ENCODE data around the gene LYSET. TPM values are rescaled to one million over a fixed set of nuclear protein-coding genes. Genes with fewer than 3 reads are reported as not detected.
A peak's percentile ranks its signal among the peaks of the same experiment; 100 is the strongest.
"Not testable (repeated sequence)": the region's sequence is repeated elsewhere in the genome, so short reads cannot be mapped to it uniquely, and the experiment has no call there.

The LYSET gene
- total and polyA plus RNA-seq, 2 donors from 2014 or later, result 25.6 to 34.9 TPM

DNA sequence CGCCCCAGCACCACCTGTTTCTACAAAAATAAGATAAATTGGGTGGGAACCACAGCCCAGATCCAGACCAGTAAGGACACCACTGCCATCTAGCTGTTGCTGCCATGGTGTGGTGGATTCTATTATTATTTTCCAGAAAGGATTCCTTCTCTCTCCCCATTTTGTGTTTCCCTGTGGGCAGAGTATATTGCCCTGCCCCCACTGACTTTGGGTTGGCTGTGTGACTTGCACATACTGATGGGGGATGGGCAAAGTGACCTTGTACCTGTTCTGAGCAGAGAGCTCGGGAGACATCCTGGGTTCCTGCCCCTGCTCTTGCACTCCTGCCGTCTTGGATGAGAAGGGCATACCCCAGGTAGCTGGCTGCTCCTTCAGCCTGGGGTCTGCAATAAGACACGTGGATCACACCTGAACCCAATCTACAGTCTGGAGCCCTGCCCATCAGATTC is 24.7 kb upstream of the LYSET start:
- Histone ChIP-seq H3K27ac (ENCODE audit: low read depth in 2 of 2, low read length in 2 of 2) (no peak overlapping the region), H3K4me3 (ENCODE audit: low read length in 3 of 3) (no peak overlapping the region), H3K36me3 (ENCODE audit: control insufficient read depth in 2 of 3, insufficient read depth in 3 of 3, low read length in 3 of 3) (no peaks in the 10 kb centered on the region), H3K9ac (ENCODE audit: low read length in 3 of 3) (no peak overlapping the region), H3K9me3 (ENCODE audit: control insufficient read depth in 2 of 3, insufficient read depth in 1 of 3, low read length in 3 of 3) (no peaks in the 10 kb centered on the region), H3K27me3 (ENCODE audit: control insufficient read depth, insufficient read depth, low read length) (no peaks in the 10 kb centered on the region), H3K4me1 (ENCODE audit: control insufficient read depth in 2 of 3, insufficient read depth in 2 of 3, low read depth in 1 of 3, low read length in 3 of 3) (no peaks in the 10 kb centered on the region)
- peak in 3 of 5 donors; percentile 22 to 29 (median 29) for DNase-seq
- intact Hi-C loops (cut with DNase I), result no loop called here
- no peak for FAIRE-seq
- TF ChIP-seq, protein P1, sequence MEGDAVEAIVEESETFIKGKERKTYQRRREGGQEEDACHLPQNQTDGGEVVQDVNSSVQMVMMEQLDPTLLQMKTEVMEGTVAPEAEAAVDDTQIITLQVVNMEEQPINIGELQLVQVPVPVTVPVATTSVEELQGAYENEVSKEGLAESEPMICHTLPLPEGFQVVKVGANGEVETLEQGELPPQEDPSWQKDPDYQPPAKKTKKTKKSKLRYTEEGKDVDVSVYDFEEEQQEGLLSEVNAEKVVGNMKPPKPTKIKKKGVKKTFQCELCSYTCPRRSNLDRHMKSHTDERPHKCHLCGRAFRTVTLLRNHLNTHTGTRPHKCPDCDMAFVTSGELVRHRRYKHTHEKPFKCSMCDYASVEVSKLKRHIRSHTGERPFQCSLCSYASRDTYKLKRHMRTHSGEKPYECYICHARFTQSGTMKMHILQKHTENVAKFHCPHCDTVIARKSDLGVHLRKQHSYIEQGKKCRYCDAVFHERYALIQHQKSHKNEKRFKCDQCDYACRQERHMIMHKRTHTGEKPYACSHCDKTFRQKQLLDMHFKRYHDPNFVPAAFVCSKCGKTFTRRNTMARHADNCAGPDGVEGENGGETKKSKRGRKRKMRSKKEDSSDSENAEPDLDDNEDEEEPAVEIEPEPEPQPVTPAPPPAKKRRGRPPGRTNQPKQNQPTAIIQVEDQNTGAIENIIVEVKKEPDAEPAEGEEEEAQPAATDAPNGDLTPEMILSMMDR (IDR thresholded peaks at IDR 0.05; ENCODE audit: borderline replicate concordance, extremely low read depth, insufficient read depth), result peak; percentile 18

GRCh38 chr14:93161411-93161940 is 23.6 kb upstream of the LYSET start:
- Histone ChIP-seq H3K36me3 (ENCODE audit: control insufficient read depth in 2 of 3, insufficient read depth in 3 of 3, low read length in 3 of 3) (no peaks in the 10 kb centered on the region), H3K4me3 (ENCODE audit: low read length in 3 of 3) (no peak overlapping the region), H3K9me3 (ENCODE audit: control insufficient read depth in 2 of 3, insufficient read depth in 1 of 3, low read length in 3 of 3) (no peaks in the 10 kb centered on the region), H3K4me1 (ENCODE audit: control insufficient read depth in 2 of 3, insufficient read depth in 2 of 3, low read depth in 1 of 3, low read length in 3 of 3) (peaks cover 0 to 5% (median 0%) of the 10 kb centered on the region in 3 donors), H3K9ac (ENCODE audit: low read length in 3 of 3) (no peak overlapping the region), H3K27ac (ENCODE audit: low read depth in 2 of 2, low read length in 2 of 2) (no peak overlapping the region), H3K27me3 (ENCODE audit: control insufficient read depth, insufficient read depth, low read length) (no peaks in the 10 kb centered on the region)
- FAIRE-seq (no peak), DNase-seq (no peak)
- intact Hi-C loops (cut with DNase I), result no loop called here
- TF ChIP-seq, protein P1 (IDR thresholded peaks at IDR 0.05; ENCODE audit: borderline replicate concordance, extremely low read depth, insufficient read depth), result no peak

DNA sequence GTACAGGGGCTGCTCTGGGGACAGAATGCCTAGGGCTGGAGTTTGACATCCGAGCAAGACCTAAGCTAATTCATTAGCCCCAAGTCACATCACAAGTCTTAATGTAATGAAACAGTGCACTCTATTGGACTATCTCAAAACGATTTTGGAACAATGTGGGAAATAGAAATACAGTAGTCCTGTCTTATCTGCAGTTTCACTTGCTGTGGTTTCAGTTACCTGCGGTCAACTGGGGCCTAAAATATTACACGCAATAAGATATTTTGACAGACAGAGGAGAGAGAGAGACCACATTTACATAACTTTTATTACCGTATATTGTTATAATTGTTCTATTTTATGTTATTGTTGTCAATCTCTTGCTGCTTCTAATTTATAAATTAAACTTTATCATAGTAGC is 21.6 kb upstream of the LYSET start:
- DNase-seq (no peak), FAIRE-seq (no peak)
- intact Hi-C loops (cut with DNase I), result no loop called here
- Histone ChIP-seq H3K27me3 (ENCODE audit: control insufficient read depth, insufficient read depth, low read length) (no peaks in the 10 kb centered on the region), H3K4me3 (ENCODE audit: low read length in 3 of 3) (no peak overlapping the region), H3K27ac (ENCODE audit: low read depth in 2 of 2, low read length in 2 of 2) (no peak overlapping the region), H3K9ac (ENCODE audit: low read length in 3 of 3) (no peak overlapping the region), H3K9me3 (ENCODE audit: control insufficient read depth in 2 of 3, insufficient read depth in 1 of 3, low read length in 3 of 3) (no peaks in the 10 kb centered on the region), H3K36me3 (ENCODE audit: control insufficient read depth in 2 of 3, insufficient read depth in 3 of 3, low read length in 3 of 3) (no peaks in the 10 kb centered on the region), H3K4me1 (ENCODE audit: control insufficient read depth in 2 of 3, insufficient read depth in 2 of 3, low read depth in 1 of 3, low read length in 3 of 3) (peaks cover 0 to 5% (median 0%) of the 10 kb centered on the region in 3 donors)
- TF ChIP-seq, protein P1 (IDR thresholded peaks at IDR 0.05; ENCODE audit: borderline replicate concordance, extremely low read depth, insufficient read depth), result no peak

DNA sequence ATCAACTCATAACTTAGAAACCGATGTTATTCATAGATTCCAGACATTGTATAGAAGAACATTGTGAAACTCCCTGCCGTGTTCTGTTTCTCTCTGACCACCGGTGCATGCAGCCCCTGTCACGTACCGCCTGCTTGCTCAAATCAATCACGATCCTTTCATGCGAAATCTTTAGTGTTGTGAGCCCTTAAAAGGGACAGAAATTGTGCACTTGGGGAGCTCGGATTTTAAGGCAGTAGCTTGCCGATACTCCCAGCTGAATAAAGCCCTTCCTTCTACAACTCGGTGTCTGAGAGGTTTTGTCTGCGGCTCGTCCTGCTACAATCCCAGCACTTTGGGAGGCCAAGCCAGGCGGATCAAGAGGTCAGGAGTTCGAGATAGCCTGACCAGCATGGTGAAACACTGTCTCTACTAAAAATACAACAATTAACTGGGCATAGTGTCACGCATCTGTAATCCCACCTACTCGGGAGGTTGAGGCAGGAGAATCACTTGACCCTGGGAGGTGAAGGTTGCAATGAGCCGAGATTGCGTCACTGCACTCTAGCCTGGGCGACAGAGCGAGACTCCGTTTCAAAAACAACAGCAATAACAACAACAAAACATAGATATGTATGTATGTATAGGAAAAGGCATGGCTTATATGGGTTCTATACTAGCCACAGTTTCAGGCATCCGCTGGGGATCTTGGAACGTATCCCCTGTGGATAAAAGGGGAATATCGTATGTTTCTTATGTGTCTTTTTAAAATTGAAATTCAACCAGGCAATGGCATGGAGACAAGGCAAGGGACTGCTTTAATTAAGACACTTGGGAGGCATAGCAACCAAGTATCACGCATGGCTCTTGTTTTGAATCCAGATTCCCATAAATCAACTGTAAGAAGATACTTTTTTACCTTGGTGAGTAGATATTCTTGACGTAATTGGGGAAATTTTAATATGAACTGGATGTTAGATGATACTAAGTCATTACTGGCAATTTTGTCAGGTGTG is 19.5 kb upstream of the LYSET start:
- H3K27me3 ChIP-seq (ENCODE audit: control insufficient read depth, insufficient read depth, low read length); H3K36me3 ChIP-seq (ENCODE audit: control insufficient read depth in 2 of 3, insufficient read depth in 3 of 3, low read length in 3 of 3); FAIRE-seq; DNase-seq; H3K9me3 ChIP-seq (ENCODE audit: control insufficient read depth in 2 of 3, insufficient read depth in 1 of 3, low read length in 3 of 3); H3K4me1 ChIP-seq (ENCODE audit: control insufficient read depth in 2 of 3, insufficient read depth in 2 of 3, low read depth in 1 of 3, low read length in 3 of 3); H3K4me3 ChIP-seq (ENCODE audit: low read length in 3 of 3); intact Hi-C loops (cut with DNase I): not testable (repeated sequence)
- H3K27ac ChIP-seq (ENCODE audit: low read depth in 2 of 2, low read length in 2 of 2), result peak overlapping the region; percentile 48 to 74
- H3K9ac ChIP-seq (ENCODE audit: low read length in 3 of 3), result peak overlapping the region in 1 of 3 donors; percentile 40

GRCh38 chr14:93168610-93169009 is 16.5 kb upstream of the LYSET start:
- H3K9ac ChIP-seq (ENCODE audit: low read length in 3 of 3); H3K27ac ChIP-seq (ENCODE audit: low read depth in 2 of 2, low read length in 2 of 2); H3K9me3 ChIP-seq (ENCODE audit: control insufficient read depth in 2 of 3, insufficient read depth in 1 of 3, low read length in 3 of 3); H3K27me3 ChIP-seq (ENCODE audit: control insufficient read depth, insufficient read depth, low read length); intact Hi-C loops (cut with DNase I); FAIRE-seq; H3K4me1 ChIP-seq (ENCODE audit: control insufficient read depth in 2 of 3, insufficient read depth in 2 of 3, low read depth in 1 of 3, low read length in 3 of 3); H3K36me3 ChIP-seq (ENCODE audit: control insufficient read depth in 2 of 3, insufficient read depth in 3 of 3, low read length in 3 of 3); H3K4me3 ChIP-seq (ENCODE audit: low read length in 3 of 3): not testable (repeated sequence)
- peak in 1 of 5 donors; percentile 16 for DNase-seq

- FAIRE-seq; H3K9ac ChIP-seq (ENCODE audit: low read length in 3 of 3); H3K27ac ChIP-seq (ENCODE audit: low read depth in 2 of 2, low read length in 2 of 2); DNase-seq; H3K36me3 ChIP-seq (ENCODE audit: control insufficient read depth in 2 of 3, insufficient read depth in 3 of 3, low read length in 3 of 3); H3K9me3 ChIP-seq (ENCODE audit: control insufficient read depth in 2 of 3, insufficient read depth in 1 of 3, low read length in 3 of 3); H3K4me1 ChIP-seq (ENCODE audit: control insufficient read depth in 2 of 3, insufficient read depth in 2 of 3, low read depth in 1 of 3, low read length in 3 of 3); H3K4me3 ChIP-seq (ENCODE audit: low read length in 3 of 3); intact Hi-C loops (cut with DNase I); H3K27me3 ChIP-seq (ENCODE audit: control insufficient read depth, insufficient read depth, low read length): not testable (repeated sequence)
Observed at GRCh38 chr14:93169619-93170018, 15.5 kb upstream of the LYSET start.
